Measurements from ENCODE around the gene LNPEP.

The LNPEP gene

DNA sequence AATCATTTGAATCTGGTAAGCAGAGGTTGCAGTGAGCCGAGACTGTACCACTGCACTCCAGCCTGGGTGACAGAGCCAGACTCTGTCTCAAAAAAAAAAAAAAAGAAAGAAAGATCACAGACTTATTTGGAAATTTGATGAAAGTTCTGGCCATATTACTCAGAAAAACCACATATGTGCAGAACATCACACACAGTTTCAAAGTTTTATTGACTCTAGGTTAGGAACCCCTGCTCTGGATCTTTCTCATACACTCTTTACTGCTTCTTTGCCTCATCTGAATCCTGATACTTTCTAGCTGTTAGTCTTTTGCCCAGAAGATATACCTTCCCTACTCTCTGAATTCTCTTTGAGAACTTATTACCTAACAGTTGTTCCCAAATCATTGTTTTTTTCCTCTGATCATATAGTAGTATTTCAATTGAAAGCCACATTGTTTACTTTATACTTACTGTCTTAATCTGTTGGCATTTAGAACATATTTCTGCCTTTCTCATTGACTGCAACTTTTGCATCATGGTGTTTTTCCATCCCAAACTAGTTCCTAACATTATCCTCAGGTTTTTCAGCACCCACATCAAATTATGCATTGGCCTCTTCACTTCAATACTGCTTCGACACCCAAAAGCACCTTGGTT is 68.7 kb downstream of the LNPEP start:
- no peak for DNase-seq

DNA sequence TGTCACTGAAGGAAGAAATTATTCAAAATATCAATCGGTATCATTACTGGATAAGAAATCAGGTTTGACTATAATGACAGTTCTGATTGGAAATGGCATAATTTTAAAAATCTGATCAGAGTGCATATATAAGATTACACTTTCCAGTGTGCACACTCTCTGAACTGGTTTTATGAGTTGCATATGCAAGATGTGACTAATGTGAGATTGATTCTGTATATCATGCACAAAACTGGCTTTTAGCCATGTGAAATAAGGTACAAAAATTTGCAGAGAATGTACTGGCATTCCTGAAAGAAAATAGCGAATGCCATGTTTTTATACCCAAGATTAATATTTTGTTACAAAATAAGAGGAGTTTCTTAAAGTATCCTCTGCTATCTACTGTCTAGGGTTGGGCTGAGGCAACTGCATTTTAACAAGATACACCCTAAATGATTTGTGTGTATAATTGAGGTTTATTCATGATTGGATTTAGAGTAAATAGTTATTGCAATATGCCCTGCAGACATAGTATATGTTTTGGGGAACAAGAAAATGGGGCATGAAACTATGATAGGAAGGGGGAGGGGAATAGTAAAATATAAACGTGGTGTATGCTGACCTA is 70.7 kb downstream of the LNPEP start:
- no peak for DNase-seq

DNA sequence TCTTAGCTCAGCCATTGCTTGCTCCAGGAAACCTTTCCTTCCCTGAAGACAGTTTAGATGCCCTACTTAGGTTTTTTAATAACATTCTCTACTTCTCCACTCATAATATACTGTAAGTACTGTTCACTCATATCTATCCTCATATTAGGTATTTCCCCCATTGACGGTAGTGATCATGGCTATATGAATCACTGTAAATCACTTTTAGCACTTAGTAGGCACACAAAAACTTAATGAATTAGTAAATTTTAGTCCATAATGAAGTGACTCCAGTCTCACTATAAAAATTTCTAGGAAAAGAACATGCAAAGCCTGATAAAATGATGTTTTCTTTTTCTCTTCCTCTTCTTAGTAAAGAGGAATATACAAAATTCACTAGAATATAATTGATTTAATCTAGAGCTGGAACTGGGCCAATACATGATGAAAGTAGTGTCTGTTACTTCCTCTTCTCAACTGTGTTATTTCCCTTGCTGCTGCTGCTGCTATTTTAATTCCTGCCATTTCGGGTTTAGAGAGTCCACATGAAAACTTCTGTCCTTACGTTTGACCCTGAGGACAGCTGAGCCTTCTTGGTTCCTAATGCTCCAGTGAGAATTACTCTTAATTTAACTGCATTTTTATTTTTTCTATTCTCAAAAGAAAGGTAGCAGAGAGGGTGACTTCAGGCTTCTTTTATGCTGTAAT is 73.5 kb downstream of the LNPEP start:
- no peak for DNase-seq

DNA sequence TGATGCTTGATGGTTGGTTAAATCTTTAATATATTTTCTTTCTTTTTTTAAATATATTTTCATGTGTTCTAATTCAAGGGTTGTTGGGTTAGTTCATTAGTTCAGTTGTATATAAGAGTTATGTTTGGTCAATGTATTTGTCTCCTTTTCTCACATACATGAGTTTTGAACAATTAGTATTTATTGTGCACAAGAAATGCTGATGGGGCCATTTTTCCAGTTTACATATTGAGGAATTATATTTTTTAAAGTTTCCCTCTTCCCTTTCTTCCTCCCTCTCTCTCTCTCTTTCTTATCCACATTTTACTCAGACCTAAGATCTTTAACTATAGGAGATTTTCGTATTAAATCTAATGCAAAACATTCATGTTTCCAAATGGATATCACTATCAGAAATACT is 74.0 kb downstream of the LNPEP start:
- no peak for DNase-seq

DNA sequence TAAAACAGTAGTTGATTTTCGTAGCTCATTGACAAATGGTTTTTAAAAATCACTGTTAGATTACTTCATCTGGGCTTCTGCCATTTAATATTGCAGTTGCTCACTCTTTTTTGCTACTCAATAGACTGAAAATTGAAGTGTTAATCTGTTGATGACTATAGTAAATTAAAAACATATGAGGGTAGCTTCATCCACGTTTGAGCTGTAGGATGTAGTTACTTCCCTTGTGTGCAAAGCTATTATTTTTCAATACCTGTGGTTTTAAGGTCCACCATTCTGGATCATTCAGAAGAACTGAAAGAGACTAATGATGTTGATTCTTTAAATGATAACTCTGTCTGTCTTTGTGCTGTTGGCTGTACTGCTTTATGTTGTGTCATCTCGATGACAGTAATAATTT is 74.7 kb downstream of the LNPEP start:
- no peak for DNase-seq

DNA sequence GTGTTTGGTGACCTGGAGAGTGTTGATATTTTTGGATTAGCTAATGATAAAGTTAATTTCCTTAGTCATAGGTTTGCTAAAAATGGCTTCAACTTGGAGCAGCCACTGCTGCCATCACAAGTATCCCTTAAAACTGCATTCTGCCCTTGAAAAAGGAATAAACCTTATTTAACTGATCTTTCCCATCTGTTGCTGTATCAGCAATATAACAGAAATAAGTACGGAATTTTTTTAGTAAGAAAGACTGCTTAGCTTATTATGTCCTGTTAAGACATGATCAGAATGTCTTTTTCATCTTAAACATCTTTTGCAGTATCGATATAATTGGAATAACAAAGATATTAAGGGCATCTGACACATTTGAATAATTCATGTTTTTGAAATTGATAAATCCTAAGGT is 75.7 kb downstream of the LNPEP start:
- DNase-seq = no peak

DNA sequence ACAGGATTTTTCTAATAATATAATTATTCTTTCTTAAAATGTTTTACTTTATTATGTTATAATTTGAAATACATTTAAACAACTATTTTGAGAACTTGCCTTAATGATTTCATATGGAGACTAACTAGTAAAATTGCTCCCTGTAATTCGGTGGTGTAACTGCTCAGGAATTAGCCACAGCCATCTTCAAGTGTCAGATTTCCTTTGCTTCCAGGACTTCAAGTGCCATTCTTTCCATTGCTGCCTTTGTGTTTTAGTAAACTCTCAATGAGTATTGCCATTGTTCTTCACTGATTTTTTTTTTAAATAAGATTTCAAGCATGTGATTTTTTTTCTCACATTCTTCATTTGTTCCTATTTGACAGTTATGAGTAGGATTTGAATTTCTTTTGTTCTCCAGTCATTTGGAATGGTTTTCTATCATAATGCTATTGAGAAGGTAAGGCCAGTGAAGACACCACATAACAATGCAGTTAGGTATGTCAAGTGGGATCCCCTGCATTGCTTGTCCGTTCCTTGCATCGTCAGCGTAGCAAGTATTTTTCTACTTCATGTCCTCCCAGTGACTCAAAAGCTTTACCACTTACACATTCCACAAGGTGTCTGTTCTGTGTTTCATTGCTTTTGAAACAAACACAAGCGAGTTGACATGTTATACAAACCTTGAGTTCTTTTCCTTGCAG is 83.7 kb downstream of the LNPEP start:
- DNase-seq = no peak

DNA sequence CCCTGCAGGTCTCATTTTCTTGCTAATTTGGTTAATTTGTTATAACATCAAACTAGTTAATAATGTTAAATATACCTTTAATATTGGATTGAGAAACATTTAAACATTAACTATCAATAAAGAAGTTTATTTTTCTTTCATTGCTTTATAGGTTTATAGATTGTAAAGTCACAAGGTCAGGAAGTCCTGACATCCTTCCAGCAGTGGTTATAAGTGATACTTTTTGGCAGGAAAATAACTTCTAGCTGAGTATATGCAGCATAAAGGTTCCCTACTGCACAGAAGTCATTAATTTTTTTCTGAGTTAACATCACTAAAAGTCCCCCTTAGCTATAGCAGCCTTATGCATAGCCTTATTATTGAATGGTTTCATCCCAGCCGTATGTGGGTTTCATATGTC is 85.5 kb downstream of the LNPEP start:
- DNase-seq = no peak

DNA sequence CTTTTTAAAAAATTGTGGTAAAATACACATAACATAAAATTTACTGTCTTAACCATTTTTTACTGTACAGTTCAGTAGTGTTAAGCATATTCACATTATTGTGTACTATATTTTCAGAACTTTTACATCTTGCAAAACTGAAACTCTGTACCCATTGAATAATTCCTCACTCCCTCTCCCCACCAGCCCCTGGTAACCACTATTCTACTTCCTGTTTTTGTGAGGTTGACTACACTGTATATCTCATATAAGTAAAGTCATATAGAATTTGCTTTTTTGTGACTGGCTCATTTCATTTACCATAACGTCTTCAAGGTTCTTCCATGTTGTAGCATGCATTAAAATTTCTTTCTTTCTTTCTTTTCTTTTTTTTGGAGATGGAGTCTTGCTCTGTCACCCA is 87.0 kb downstream of the LNPEP start:
- no peak for DNase-seq

DNA sequence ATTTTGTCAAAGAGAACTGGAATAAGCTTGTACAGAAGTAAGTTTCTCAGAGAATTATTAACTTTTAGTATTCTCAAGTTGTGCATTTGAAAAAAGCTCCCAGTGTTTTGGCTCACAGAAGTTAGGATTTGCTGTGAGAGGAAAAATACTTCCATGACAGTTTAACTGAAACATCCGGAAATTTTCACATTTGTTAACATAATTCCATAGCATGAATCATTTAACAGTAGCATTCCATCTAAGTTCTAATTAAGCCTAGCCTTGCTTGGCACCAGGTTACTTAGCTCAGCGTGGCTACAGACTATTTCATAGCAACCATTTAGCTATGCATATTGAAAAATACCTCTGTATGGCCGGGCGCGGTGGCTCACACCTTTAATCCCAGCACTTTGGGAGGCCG is 90.8 kb downstream of the LNPEP start:
- no peak for DNase-seq

DNA sequence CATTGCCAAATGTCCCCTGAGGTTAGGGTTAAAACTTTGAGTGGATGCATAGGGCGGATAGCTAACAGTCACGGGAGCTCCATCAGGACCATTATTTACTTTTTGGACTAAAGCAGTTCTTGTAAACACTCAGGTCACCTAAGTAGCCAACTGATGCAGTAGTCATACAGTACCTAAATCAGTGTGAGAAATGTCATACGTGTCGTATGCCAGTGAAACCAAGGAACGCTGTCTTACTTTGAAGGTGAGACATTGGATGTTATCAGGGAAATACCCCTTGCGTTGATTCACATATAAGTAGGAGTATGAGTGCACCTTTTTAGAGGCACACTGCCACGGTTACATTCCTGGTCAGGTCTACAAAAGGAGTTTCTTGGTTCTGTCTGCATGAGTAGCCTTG is 101.9 kb downstream of the LNPEP start:
- no peak for DNase-seq

DNA sequence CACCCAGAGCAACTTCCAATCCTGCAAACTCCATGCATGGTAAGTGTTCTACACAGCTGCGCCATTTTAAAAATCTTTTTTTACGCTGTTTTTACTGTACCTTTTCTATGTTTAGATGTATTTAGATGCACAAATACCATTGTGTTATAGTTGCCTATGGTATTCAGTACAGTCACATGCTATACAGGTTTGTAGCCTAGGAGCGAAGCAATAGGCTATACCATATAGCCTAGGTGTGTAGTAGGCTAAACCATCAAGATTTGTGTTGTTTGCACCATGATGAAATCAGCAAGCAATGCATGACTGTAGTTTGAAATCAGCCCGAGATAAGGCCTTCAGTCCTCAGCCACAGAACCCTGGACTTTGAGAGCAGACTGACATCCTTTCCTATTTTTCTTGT is 105.4 kb downstream of the LNPEP start:
- DNase-seq = no peak

DNA sequence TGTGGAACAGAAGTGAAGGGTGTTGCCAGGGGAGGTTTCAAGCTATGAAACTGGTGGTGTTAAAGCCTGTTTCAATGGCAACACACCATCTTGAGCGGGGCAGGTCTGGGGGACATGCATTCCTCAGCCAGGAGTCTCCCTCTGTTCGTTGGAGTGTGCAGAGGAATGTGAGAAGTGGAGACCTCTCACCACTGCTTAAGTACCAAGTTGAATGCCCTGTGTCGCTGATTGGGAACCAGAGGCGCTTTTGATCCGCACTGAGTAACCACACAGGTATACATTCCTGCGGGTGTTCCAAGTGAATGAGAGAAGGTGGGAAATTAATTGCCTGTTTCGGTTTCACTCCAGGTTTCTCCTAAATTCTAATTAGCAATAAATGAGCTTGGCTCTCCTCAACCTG is 107.1 kb downstream of the LNPEP start:
- DNase-seq = no peak

DNA sequence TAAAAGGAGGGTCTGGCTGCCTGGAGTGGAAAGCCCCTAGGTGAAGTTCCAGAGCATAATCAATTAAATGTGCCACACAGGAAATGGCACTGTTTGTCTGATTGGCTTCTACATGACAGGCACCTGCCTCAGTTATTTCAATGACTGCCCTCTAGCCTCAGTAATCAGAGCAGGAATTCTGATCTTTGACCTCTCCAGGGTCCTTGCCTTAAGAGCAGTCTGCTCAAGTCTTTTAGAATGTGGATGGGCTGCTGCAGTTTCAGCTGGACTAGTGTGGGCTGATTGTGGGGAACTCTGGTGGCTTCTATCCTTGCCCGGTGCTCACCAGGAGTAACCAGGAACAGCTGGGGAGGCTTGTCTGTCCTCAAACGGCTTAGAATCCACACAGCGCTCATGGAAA is 107.6 kb downstream of the LNPEP start:
- no peak for DNase-seq

DNA sequence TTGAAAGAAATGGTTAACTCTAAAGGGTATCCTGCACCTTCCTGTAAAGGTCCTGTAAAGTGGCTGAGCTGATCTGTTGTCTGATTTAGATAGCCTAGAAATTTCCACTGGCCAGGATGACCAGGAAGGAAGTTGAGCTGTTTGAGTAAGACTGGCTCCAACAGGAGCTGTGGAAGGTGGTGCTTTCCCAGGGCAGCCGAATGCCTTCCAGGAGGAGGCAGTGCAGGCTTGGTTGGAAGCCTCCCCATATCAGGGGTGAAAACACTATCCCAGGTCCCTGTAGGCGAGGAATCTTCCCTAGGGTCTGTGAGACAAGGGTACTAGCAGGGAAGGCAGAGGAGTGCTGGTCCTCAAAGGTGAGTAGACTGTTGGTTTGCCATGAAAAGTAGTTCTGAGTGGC is 108.2 kb downstream of the LNPEP start:
- DNase-seq = no peak

DNA sequence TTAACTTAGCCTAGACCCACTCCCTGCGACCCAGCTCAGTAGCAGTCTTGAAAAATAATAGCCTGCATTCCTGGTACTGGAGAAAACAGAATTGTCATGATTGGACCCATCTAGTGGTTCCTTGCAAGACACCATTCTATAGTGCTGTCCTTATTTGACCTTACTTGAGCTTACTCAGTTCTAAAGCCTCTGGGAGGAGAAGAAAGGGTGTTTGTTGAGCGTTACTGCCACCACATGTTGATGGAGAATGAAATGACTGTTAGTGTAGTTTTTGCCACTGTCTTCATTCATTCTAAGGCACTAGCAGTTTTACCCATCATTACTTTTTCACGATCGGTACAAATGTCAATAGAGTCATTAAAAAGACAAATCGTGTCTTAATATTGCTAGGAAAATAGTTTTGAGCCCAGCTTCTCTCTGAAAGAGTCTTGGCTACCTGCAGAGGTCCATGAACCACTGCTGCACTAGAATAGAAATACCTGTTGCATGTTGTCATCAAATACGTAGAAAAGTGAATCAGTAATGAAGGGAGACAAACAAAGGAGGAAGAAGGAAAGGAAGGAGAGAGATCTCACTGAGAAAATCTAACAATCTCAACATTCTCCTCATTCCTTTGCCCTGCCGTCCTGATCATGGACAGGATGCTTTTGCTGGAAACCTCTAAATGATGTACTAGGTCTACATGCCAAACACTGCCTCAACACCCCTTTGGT is 110.5 kb downstream of the LNPEP start:
- no peak for DNase-seq

DNA sequence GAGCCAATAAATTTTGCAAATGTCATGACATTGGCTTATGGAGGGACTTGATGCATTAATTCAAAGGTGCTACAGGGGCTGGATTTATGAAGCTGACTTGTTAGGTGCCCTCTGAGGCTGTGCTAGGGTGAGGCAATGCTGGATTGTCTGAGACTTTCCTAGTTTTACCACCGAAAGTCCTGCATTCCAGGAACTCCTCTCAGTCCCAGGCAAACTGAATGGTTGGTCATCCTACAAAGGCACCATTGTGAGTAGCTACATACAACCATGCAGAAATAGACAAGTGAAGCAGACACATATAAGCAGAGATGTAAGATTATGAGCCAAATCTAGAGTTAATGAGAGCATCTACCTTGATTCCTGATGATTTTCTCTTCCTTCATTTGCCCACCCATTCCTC is 111.2 kb downstream of the LNPEP start:
- DNase-seq = no peak

DNA sequence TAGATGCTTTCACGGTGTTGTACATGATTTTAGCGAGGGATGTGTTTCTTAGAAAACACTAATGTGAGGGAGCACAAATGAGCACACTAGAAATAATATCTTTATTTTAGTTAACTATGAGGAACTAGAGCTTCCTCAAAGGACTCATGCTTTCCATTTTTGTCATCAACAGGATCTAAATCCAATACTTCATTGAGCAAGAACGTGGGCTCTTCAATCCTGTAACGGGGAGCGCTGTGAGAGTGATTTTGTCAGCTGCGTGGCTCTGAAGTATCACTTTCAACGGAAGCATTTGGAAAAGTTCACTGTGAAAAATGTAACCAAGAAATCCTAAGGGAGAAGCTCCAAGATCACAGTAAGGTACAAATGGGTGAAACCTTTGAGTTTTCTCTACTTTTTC is 113.3 kb downstream of the LNPEP start:
- DNase-seq = no peak

DNA sequence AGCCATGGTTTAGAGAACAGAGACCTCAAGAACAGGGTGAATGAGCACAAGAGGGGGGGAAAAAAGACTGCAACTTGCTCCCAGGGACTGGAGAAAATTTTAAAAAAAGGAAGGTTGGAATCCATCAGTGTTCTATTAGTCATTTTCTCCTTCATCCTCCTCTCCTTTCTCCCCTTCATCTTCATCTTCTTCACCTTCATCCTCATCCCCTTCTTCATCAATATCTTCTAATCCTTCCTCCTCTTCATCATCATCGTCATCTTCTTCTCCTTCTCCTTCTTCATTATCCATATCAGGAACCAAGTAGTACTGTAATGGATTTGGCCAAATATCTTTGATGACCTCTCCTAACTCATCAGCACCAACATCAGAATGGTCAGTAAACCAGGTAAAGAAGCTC is 120.4 kb downstream of the LNPEP start:
- DNase-seq = no peak

DNA sequence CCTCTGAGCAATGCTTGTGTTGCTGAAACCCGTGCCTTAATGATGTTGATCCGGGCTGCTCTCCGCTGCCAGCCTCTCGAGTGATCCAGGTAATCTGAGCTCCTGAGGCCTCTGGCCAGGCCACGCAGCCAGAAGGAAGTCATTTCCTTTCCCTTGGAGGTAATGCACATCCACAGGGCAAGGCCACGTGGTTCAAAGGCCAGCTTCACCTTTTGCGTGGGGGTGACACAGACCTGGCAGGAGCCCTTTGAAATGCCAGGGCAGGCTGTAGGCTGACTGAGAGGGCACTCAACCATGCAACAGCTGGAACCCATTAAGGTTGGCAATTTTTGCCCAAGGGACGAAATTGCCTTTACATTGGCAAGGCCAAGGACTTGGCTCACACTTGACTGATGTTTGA is 126.2 kb downstream of the LNPEP start:
- DNase-seq = no peak

DNA sequence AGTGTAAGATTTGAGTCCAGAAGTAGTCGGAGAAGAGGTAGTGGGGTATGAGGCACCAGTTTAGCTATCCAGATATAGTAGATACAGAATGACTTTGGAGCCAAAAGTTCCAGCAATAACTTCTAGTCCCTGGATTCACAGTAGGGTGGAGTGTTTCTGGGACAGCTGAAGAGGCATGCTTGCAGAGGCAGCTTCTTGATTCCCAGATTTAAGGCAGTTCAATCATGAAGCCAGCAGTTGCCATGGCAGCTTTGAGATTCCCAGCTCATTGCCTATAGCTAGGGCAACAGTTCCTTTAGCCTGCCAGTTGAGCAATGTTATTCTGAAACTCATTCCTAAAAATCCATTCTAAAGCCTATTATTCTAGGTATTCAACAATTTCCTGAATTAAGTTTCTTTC is 127.4 kb downstream of the LNPEP start:
- DNase-seq = no peak

DNA sequence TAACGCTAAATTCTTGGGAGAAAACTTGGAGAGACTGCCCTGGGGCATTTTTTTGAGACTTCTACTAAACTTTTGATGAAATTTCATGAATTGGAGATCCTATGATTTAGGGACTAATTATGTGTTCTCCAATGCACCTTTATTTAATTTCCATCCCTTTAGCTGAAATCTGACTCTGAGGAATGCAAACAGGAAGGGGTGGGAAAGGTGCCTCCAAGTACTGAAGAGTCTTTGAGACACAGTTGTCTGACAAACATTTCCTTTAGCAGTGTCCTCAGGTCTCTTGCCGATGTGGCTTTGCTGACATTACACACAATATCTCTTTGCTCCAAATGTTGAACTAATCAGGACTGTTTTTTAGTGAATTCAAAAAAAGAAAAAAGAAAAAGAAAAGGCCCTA is 129.6 kb downstream of the LNPEP start:
- DNase-seq = no peak

DNA sequence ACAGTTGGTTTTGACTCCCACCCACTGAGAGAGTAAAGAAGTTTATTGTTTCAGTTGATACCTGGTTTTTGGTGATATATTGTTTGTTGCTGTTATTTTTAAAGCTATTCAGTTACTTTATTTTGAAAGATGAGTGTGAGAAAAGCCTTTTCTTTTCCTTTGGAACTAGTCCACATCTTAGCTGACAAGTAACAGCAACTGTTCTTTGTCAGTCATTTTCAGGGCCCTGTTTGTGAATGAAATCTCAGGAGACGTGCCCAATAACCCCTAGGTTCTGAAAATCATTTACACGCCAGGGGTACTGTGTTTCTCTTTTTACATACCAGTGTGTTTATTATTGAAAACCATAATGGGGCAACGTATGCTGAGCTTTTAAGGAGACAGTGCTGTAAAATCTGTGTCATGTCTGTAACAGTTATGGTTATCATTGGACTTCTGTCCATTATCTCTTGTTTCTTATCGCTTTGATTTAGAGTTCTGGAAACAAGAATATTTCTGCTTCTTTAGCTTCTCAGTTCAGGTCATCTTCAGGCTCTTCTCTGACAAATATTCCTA is 131.5 kb downstream of the LNPEP start:
- DNase-seq = no peak

All from effector CD8-positive, alpha-beta T cell (primary cell).